H9 (cell line): Measurements from ENCODE around the gene PRR7. TPM values are rescaled to one million over a fixed set of nuclear protein-coding genes. Genes with fewer than 3 reads are reported as not detected.
A peak's percentile ranks its signal among the peaks of the same experiment; 100 is the strongest.

Experiments
- DNase-seq: peaks from one replicate; pipeline ENCODE4 v3.0.0-alpha.2; 2017
- H2AFZ ChIP-seq: one replicate; pipeline ENCODE4 v1.6.1; 2013; ENCODE audit warnings: mild to moderate bottlenecking, low read length, control low read depth, moderate library complexity
- H2AK5ac ChIP-seq: 2 replicates; pipeline ENCODE4 v1.6.1; 2013; ENCODE audit warnings: low read length, control low read depth, mixed read lengths; ENCODE audit not compliant: insufficient read length
- H2BK120ac ChIP-seq: one replicate; pipeline ENCODE4 v1.6.1; 2013; ENCODE audit warnings: low read depth, mild to moderate bottlenecking, low read length, control low read depth, inconsistent platforms; ENCODE audit not compliant: poor library complexity, severe bottlenecking
- H2BK12ac ChIP-seq: 2 replicates; pipeline ENCODE4 v1.6.1; 2013; ENCODE audit warnings: low read length, control low read depth, mixed read lengths, low read depth; ENCODE audit not compliant: insufficient read length
- H2BK15ac ChIP-seq: 2 replicates; pipeline ENCODE4 v1.6.1; 2013; ENCODE audit warnings: low read depth, low read length, control low read depth
- H2BK20ac ChIP-seq: one replicate; pipeline ENCODE4 v1.6.1; 2013; ENCODE audit warnings: low read depth, mild to moderate bottlenecking, low read length, control low read depth, inconsistent platforms; ENCODE audit not compliant: poor library complexity, severe bottlenecking
- H2BK5ac ChIP-seq: 2 replicates; pipeline ENCODE4 v1.6.1; 2013; ENCODE audit warnings: low read length, control low read depth, mixed read lengths; ENCODE audit not compliant: insufficient read length
- H3K14ac ChIP-seq: 2 replicates; pipeline ENCODE4 v1.6.1; 2013; ENCODE audit warnings: low read length, control low read depth; ENCODE audit not compliant: insufficient read depth
- H3K18ac ChIP-seq: 2 replicates; pipeline ENCODE4 v1.6.1; 2013; ENCODE audit warnings: low read depth, mild to moderate bottlenecking, mixed read lengths, low read length, control low read depth; ENCODE audit not compliant: insufficient read length
- H3K23ac ChIP-seq: 2 replicates; pipeline ENCODE4 v1.6.1; 2013; ENCODE audit warnings: low read length, control low read depth, mixed read lengths, low read depth; ENCODE audit not compliant: insufficient read length
- H3K23me2 ChIP-seq: 2 replicates; pipeline ENCODE4 v1.6.1; 2013; ENCODE audit warnings: low read depth, mild to moderate bottlenecking, mixed read lengths, low read length, control low read depth; ENCODE audit not compliant: insufficient read length, poor library complexity, severe bottlenecking
- H3K27ac ChIP-seq: 2 replicates; pipeline ENCODE4 v1.5.1; 2013; ENCODE audit warnings: low read length, control low read depth, mixed read lengths, low read depth; ENCODE audit not compliant: insufficient read length
- H3K27me3 ChIP-seq: 2 replicates; pipeline ENCODE4 v1.6.1; 2013; ENCODE audit warnings: low read length, control low read depth, inconsistent platforms; ENCODE audit not compliant: insufficient read depth
- H3K4ac ChIP-seq: 2 replicates; pipeline ENCODE4 v1.6.1; 2013; ENCODE audit warnings: low read depth, mild to moderate bottlenecking, control low read depth, inconsistent platforms, low read length, moderate library complexity
- H3K4me1 ChIP-seq: 2 replicates; pipeline ENCODE4 v1.6.1; 2013; ENCODE audit warnings: low read length, control low read depth, inconsistent platforms; ENCODE audit not compliant: insufficient read depth
- H3K4me2 ChIP-seq: 2 replicates; pipeline ENCODE4 v1.6.1; 2013; ENCODE audit warnings: low read length, control low read depth, mixed read lengths; ENCODE audit not compliant: insufficient read length, insufficient read depth
- H3K56ac ChIP-seq: 2 replicates; pipeline ENCODE4 v1.6.1; 2013; ENCODE audit warnings: low read depth, mild to moderate bottlenecking, mixed read lengths, low read length, control low read depth; ENCODE audit not compliant: insufficient read length
- H3K79me1 ChIP-seq: 2 replicates; pipeline ENCODE4 v1.6.1; 2013; ENCODE audit warnings: low read depth, mild to moderate bottlenecking, moderate library complexity, low read length, control low read depth, inconsistent platforms; ENCODE audit not compliant: insufficient read depth, poor library complexity, severe bottlenecking
- H3K79me2 ChIP-seq: 2 replicates; pipeline ENCODE4 v1.6.1; 2013; ENCODE audit warnings: low read length, control low read depth, inconsistent platforms; ENCODE audit not compliant: insufficient read depth
- H3K9ac ChIP-seq: 2 replicates; pipeline ENCODE4 v1.6.1; 2013; ENCODE audit warnings: low read length, control low read depth, mixed read lengths; ENCODE audit not compliant: insufficient read length; ENCODE audit errors: extremely low read depth
- H3K9me3 ChIP-seq: one replicate; pipeline ENCODE4 v1.6.1; 2013; ENCODE audit warnings: low read depth, low read length, inconsistent platforms; ENCODE audit not compliant: control insufficient read depth
- H3T11ph ChIP-seq: one replicate; pipeline ENCODE4 v1.6.1; 2013; ENCODE audit warnings: mild to moderate bottlenecking, low read length, control low read depth, inconsistent platforms
- H4K20me1 ChIP-seq: one replicate; pipeline ENCODE4 v1.6.1; 2013; ENCODE audit not compliant: control insufficient read depth, insufficient read length, insufficient read depth
- H4K5ac ChIP-seq: 2 replicates; pipeline ENCODE4 v1.6.1; 2013; ENCODE audit warnings: low read depth, mild to moderate bottlenecking, mixed read lengths, low read length, control low read depth; ENCODE audit not compliant: insufficient read length
- H4K8ac ChIP-seq: replicated peaks from 2 replicates; pipeline ENCODE4 v1.6.1; 2013; ENCODE audit warnings: low read length, control low read depth, mixed read lengths, low read depth; ENCODE audit not compliant: insufficient read length
- H4K91ac ChIP-seq: 2 replicates; pipeline ENCODE4 v1.6.1; 2013; ENCODE audit warnings: low read depth, mild to moderate bottlenecking, moderate library complexity, mixed read lengths, low read length, control low read depth; ENCODE audit not compliant: insufficient read length
- H3K27ac Mint-ChIP-seq, 3 experiments: 2 replicates in 2 of 3; 3 replicates in 1 of 3; pipeline ENCODE4 v1.8.0; 2020 to 2021; ENCODE audit warnings: mixed read lengths in 3 of 3, mild to moderate bottlenecking in 1 of 3, moderate library complexity in 1 of 3
- H3K27me3 Mint-ChIP-seq: 2 replicates; pipeline ENCODE4 v1.8.0; 2021; ENCODE audit warnings: low read depth, mild to moderate bottlenecking, moderate library complexity, mixed read lengths
- H3K36me3 Mint-ChIP-seq, 3 experiments: 2 replicates in 2 of 3; 3 replicates in 1 of 3; pipeline ENCODE4 v1.8.0; 2020 to 2021; ENCODE audit warnings: low read depth in 3 of 3, mixed read lengths in 3 of 3; ENCODE audit not compliant: insufficient read depth in 1 of 3
- H3K4me1 Mint-ChIP-seq, 2 experiments: 2 replicates each; pipeline ENCODE4 v1.8.0; 2020; ENCODE audit warnings: mixed read lengths in 2 of 2
- H3K4me3 Mint-ChIP-seq, 2 experiments: 2 replicates in 1 of 2; 3 replicates in 1 of 2; pipeline ENCODE4 v1.8.0; 2020 to 2021; ENCODE audit warnings: mild to moderate bottlenecking in 2 of 2, mixed read lengths in 2 of 2, moderate library complexity in 1 of 2
- H3K9me3 Mint-ChIP-seq, 2 experiments: 2 replicates in 1 of 2; 3 replicates in 1 of 2; pipeline ENCODE4 v1.8.0; 2020; ENCODE audit warnings: mild to moderate bottlenecking in 2 of 2, mixed read lengths in 2 of 2, moderate library complexity in 1 of 2
- CTCF ChIP-seq: fragments of 200-600 bp; sonication (generic); conservative IDR thresholded peaks from 3 replicates; pipeline ENCODE4 v1.8.0; 2021; ENCODE audit warnings: antibody characterized with exemption, mild to moderate bottlenecking
- WGBS: extraction: QIAGEN DNeasy Blood & Tissue Kit; methylation state at CpG from one replicate; pipeline ENCODE4 v1.1.7; 2013; ENCODE audit warnings: missing lambda C conversion rate, low lambda C conversion rate, mixed read lengths; ENCODE audit not compliant: insufficient read length; ENCODE audit errors: extremely low coverage; 5-methylcytosine and 5-hydroxymethylcytosine counted together
- total RNA-seq: library from RNA; stranded (reverse); gene quantifications from 2 replicates; pipeline ENCODE4 v1.2.1, GENCODE V29; 2021

The PRR7 gene
- total RNA-seq, 1 experiment from 2014 or later = 9.6 TPM

- no peak overlapping the region for H2BK12ac ChIP-seq
- Mint-ChIP-seq H3K4me3 (no peak overlapping the region; a peak in 1 of 5 replicates), H3K27ac (peak overlapping the region in 2 of 3 experiments; percentile 76 to 83; a peak in 5 of 7 replicates), H3K27me3 (no peaks in the 10 kb centered on the region; the same call in none of the 2 replicates), H3K36me3 (peaks cover 31 to 80% (median 73%) of the 10 kb centered on the region in 3 experiments), H3K9me3 (no peaks in the 10 kb centered on the region), H3K4me1 (peaks cover 0 to 3% of the 10 kb centered on the region in 2 experiments; a peak in 1 of 4 replicates)
- no CpG with 5 or more reads among the region's 22 CpGs for WGBS
- H3K27ac ChIP-seq = no peak overlapping the region
- H3K9ac ChIP-seq = no peak overlapping the region
- no peak overlapping the region for H3T11ph ChIP-seq
- no peaks in the 10 kb centered on the region for H3K27me3 ChIP-seq
- no peak overlapping the region for H3K4ac ChIP-seq
- peak overlapping the region; percentile 1 for H4K8ac ChIP-seq
- no peak overlapping the region for H3K23ac ChIP-seq
- DNase-seq = no peak
- H2AK5ac ChIP-seq = no peak overlapping the region
- no peak overlapping the region for H3K14ac ChIP-seq
- H2BK20ac ChIP-seq = no peak overlapping the region
- no peak overlapping the region for H4K5ac ChIP-seq
- no peak overlapping the region for H2AFZ ChIP-seq
- H3K56ac ChIP-seq = no peak overlapping the region
- TF ChIP-seq CTCF = no peak
- H3K18ac ChIP-seq = no peak overlapping the region
- H4K91ac ChIP-seq = no peak overlapping the region
- no peak overlapping the region for H3K4me2 ChIP-seq
- no peaks in the 10 kb centered on the region for H4K20me1 ChIP-seq
- H3K79me2 ChIP-seq = no peaks in the 10 kb centered on the region
- H3K9me3 ChIP-seq = no peaks in the 10 kb centered on the region
- H3K4me1 ChIP-seq = no peaks in the 10 kb centered on the region
- H3K23me2 ChIP-seq = no peaks in the 10 kb centered on the region
- no peak overlapping the region for H2BK120ac ChIP-seq
- no peak overlapping the region for H2BK15ac ChIP-seq
- H2BK5ac ChIP-seq = no peak overlapping the region
- H3K79me1 ChIP-seq = no peaks in the 10 kb centered on the region
These were observed 37.6 kb downstream of the PRR7 start for GRCh38 chr5:177483994-177484901.
